ENCODE results near the gene EHBP1L1. TPM values are rescaled to one million over a fixed set of nuclear protein-coding genes. Genes with fewer than 3 reads are reported as not detected.

The EHBP1L1 gene
- total RNA-seq: 1 to 10 TPM; 6.2 to 9.8 TPM
- polyA plus RNA-seq (2013, experiment 1 of 2): 7.1 TPM
- 5.5 TPM for polyA plus RNA-seq (2013, experiment 2 of 2)
- long read RNA-seq, experiment 1: 0 reads
- long read RNA-seq, experiment 2, partial matches to known transcripts: 1 of 5 reads
- long read RNA-seq, experiment 2, other reads (novel, unspliced or antisense): 3 of 5 reads
- long read RNA-seq, experiment 3: 0 reads
- long read RNA-seq, experiment 4: 0 reads

DNA sequence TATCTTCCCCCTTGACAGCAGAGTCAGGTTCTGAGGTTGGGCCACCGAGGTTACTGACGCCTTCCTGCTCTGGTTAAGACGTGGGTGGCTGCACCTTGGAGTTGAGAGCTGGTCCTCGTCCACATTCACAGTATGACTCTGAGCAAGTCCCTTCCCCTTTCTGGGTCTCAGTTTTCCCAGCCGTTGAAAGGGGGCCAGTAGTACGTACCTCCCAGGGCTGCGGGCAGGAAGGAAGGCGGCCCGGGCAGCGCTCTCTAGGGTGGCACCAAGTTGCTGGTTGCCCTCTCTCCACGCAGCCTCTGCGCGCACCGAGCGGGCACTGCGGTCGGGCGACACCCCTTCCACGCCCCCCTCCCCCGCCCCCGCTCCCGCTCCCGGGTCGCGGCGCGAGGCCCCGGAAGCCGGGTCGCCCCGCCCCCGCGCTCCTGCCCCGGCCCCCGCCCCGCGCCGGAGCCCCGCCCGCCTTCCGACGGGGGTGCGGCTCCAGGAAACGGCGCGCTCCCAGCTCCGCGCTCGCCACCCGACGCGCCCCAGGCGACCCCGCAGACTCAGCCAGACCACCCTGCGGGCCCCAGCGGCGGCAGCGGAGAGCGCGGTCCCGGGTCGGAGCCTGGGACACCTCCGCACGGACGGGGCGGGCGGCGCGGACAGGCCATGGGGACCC lies at the start of gene EHBP1L1:
Gene EHBP1L1, plus strand, starts transcription at position 486 of the 664 bp plus-strand sequence. CDS start 250 bp downstream, outside the sequence.
- Mint-ChIP-seq H3K9me3 (no peaks in the 10 kb centered on the region), H3K27me3 (ENCODE audit: insufficient read depth) (peaks cover 57% of the 10 kb centered on the region), H3K36me3 (ENCODE audit: low read depth) (peaks cover 4% of the 10 kb centered on the region), H3K4me1 (peaks cover 30% of the 10 kb centered on the region), H3K27ac (no peak within 1 kb of the TSS), H3K4me3 (peak within 1 kb of the TSS; percentile 97)
- H3K9me3 ChIP-seq (ENCODE audit: control insufficient read depth, low read length): no peaks in the 10 kb centered on the region
- H3K4me1 ChIP-seq (ENCODE audit: control insufficient read depth, insufficient read depth, low read length): peaks cover 10% of the 10 kb centered on the region
- TF ChIP-seq, protein P1, sequence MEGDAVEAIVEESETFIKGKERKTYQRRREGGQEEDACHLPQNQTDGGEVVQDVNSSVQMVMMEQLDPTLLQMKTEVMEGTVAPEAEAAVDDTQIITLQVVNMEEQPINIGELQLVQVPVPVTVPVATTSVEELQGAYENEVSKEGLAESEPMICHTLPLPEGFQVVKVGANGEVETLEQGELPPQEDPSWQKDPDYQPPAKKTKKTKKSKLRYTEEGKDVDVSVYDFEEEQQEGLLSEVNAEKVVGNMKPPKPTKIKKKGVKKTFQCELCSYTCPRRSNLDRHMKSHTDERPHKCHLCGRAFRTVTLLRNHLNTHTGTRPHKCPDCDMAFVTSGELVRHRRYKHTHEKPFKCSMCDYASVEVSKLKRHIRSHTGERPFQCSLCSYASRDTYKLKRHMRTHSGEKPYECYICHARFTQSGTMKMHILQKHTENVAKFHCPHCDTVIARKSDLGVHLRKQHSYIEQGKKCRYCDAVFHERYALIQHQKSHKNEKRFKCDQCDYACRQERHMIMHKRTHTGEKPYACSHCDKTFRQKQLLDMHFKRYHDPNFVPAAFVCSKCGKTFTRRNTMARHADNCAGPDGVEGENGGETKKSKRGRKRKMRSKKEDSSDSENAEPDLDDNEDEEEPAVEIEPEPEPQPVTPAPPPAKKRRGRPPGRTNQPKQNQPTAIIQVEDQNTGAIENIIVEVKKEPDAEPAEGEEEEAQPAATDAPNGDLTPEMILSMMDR (conservative IDR thresholded peaks at IDR 0.05): no peak
- DNase-seq: peak; percentile 73
- H3K9ac ChIP-seq (ENCODE audit: extremely low read depth, low read length, poor library complexity, severe bottlenecking): no peak within 1 kb of the TSS
- H3K27ac ChIP-seq (ENCODE audit: low read depth, low read length): no peak within 1 kb of the TSS
- peaks cover 25% of the 10 kb centered on the region for H3K27me3 ChIP-seq (ENCODE audit: control insufficient read depth, insufficient read depth, low read length, poor library complexity, severe bottlenecking)
- peak within 1 kb of the TSS; percentile 74 for H3K4me3 ChIP-seq (ENCODE audit: low read length)
- WGBS, 2 experiments (ENCODE audit: insufficient coverage in 1 of 2, insufficient read length in 1 of 2): 6 to 8% methylated on average over 5 to 53 of the region's 69 CpGs
- no peaks in the 10 kb centered on the region for H3K36me3 ChIP-seq (ENCODE audit: control insufficient read depth, insufficient read depth, low read length)

GRCh38 chr11:65526744-65527143 lies 49.1 kb upstream of the EHBP1L1 start:
- WGBS, 2 experiments (ENCODE audit: insufficient coverage in 1 of 2, insufficient read length in 1 of 2): 89 to 96% methylated on average over 5 to 8 of the region's 8 CpGs
- H3K27me3 Mint-ChIP-seq (ENCODE audit: insufficient read depth): peaks cover 4% of the 10 kb centered on the region
- H3K9ac ChIP-seq (ENCODE audit: extremely low read depth, low read length, poor library complexity, severe bottlenecking): no peak overlapping the region
- H3K27ac Mint-ChIP-seq: no peak overlapping the region
- no peaks in the 10 kb centered on the region for H3K27me3 ChIP-seq (ENCODE audit: control insufficient read depth, insufficient read depth, low read length, poor library complexity, severe bottlenecking)
- peaks cover 34% of the 10 kb centered on the region for H3K36me3 Mint-ChIP-seq (ENCODE audit: low read depth)
- no peak overlapping the region for H3K27ac ChIP-seq (ENCODE audit: low read depth, low read length)
- peaks cover 31% of the 10 kb centered on the region for H3K4me1 Mint-ChIP-seq
- TF ChIP-seq, protein P1 (conservative IDR thresholded peaks at IDR 0.05): no peak
- H3K4me3 ChIP-seq (ENCODE audit: low read length): no peak overlapping the region
- H3K4me3 Mint-ChIP-seq: peak overlapping the region; percentile 71
- no peak for DNase-seq
- H3K9me3 ChIP-seq (ENCODE audit: control insufficient read depth, low read length): no peaks in the 10 kb centered on the region
- H3K36me3 ChIP-seq (ENCODE audit: control insufficient read depth, insufficient read depth, low read length): peaks cover 43% of the 10 kb centered on the region
- H3K9me3 Mint-ChIP-seq: no peaks in the 10 kb centered on the region
- H3K4me1 ChIP-seq (ENCODE audit: control insufficient read depth, insufficient read depth, low read length): peaks cover 2% of the 10 kb centered on the region

DNA sequence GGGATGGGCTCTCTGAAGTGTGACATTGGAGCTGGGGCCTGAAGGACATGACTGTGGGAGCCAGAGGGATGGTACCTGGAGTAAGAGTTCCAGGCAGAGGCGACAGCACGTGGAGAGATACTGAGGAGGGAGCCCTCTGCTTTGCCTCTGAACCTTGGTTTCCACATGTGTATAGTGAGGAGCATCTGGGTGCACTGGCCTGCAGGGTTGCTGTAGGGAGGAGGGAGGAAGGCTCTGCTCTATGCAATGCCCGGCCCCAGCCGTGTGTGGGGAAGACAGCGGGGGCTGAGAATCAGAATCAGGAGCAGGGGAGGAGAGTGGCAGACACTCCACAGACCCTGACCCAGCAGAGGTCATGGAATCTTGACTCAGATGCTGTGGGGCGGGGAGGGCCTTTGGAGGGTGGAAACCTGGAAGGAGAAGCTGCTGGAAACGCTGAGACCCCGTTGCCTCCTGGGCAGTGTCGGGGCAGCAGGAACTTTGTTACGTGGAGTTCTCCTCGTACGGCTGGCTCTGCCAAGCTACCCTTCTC lies 47.0 kb upstream of the EHBP1L1 start:
- H3K36me3 ChIP-seq (ENCODE audit: control insufficient read depth, insufficient read depth, low read length): peaks cover 56% of the 10 kb centered on the region
- WGBS, 2 experiments (ENCODE audit: insufficient coverage in 1 of 2, insufficient read length in 1 of 2): 89 to 95% methylated on average over 3 to 12 of the region's 12 CpGs
- Mint-ChIP-seq H3K4me1 (peaks cover 11% of the 10 kb centered on the region), H3K36me3 (ENCODE audit: low read depth) (peaks cover 42% of the 10 kb centered on the region), H3K27me3 (ENCODE audit: insufficient read depth) (peaks cover 4% of the 10 kb centered on the region), H3K27ac (no peak overlapping the region), H3K9me3 (no peaks in the 10 kb centered on the region), H3K4me3 (no peak overlapping the region)
- H3K4me1 ChIP-seq (ENCODE audit: control insufficient read depth, insufficient read depth, low read length): peaks cover 2% of the 10 kb centered on the region
- no peak overlapping the region for H3K4me3 ChIP-seq (ENCODE audit: low read length)
- TF ChIP-seq, protein P1 (conservative IDR thresholded peaks at IDR 0.05): no peak
- no peak overlapping the region for H3K27ac ChIP-seq (ENCODE audit: low read depth, low read length)
- no peak for DNase-seq
- no peaks in the 10 kb centered on the region for H3K9me3 ChIP-seq (ENCODE audit: control insufficient read depth, low read length)
- no peak overlapping the region for H3K9ac ChIP-seq (ENCODE audit: extremely low read depth, low read length, poor library complexity, severe bottlenecking)
- H3K27me3 ChIP-seq (ENCODE audit: control insufficient read depth, insufficient read depth, low read length, poor library complexity, severe bottlenecking): no peaks in the 10 kb centered on the region
